HG02840 (cell line): ENCODE data around the gene GIMAP8.
"Not testable (repeated sequence)": the region's sequence is repeated elsewhere in the genome, so short reads cannot be mapped to it uniquely, and the experiment has no call there.

Source experiments
- ATAC-seq: cut with Tn5 transposase; IDR thresholded peaks from one replicate; pipeline ENCODE4 v1.9.1; 2021; ENCODE audit warnings: mild to moderate bottlenecking, moderate library complexity, moderate number of reproducible peaks; ENCODE audit not compliant: unreplicated experiment, low FRiP score

Gene GIMAP8

DNA sequence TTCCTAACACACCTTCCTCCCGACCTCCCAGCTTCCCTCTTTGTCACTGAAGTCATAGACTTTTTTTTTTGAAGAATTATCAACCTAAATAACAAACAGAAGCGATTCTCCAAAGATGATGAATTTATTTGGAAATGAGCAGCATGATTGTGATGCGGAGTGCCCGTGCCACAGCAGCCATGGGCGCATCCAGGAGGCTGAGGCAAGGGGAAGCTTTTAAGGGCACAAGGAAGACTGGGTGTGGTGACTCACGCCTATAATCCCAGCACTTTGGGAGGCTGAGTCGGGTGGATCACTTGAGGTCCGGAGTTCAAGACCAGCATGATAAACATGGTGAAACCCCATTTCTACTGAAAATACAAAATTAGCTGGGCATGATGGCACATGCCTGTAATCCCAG is 16.2 kb upstream of the GIMAP8 start:
- ATAC-seq = no peak

DNA sequence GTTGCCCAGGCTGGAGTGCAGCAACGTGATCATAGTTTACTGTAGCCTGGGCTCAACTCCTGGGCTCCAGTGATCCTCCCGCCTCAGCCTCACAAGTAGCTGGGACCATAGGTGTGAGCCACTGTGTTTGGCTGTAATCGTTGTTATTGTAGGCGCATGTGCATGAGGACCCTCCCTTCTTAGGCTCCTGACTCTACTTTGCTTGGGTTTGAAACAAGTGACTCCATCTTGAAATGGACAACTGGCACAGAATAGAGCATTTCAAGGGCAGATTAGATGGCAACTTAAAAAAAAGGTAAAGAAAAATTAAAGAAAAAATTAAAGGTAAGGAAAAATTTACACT is 15.4 kb upstream of the GIMAP8 start:
- no peak for ATAC-seq

DNA sequence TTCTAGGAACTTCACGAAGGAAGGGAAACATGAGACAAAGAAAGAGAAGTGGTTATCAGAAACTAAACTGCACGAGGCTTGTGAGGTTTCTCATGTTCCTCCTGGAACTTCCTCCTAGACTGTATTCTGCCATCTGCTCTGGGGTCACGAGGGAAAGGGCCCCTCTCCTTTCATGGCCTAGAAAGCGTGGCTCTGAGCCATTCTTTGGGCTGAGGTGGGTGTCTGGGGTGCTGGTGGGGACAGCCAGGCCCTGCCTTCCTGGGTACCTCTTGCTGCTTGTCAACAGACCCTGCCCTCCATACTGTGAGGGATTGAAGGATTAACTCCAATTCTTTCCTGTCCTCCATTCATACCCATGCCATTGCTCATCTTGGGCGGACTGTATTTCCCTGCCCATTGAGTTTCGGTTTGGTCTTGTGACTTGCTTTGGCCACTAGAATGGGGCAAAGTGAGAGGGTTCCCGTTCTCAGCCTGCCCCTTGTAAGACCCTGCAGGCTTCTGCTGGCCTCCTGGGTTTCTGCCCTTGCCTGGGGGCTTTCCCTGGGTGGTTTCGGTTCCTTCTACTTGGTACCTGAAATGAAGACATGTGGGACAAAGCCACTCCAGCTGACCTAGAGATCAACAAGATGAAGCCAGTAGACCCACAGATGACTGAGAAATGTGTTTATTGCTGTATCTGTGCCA is 14.9 kb upstream of the GIMAP8 start:
- ATAC-seq = peak; percentile 94

DNA sequence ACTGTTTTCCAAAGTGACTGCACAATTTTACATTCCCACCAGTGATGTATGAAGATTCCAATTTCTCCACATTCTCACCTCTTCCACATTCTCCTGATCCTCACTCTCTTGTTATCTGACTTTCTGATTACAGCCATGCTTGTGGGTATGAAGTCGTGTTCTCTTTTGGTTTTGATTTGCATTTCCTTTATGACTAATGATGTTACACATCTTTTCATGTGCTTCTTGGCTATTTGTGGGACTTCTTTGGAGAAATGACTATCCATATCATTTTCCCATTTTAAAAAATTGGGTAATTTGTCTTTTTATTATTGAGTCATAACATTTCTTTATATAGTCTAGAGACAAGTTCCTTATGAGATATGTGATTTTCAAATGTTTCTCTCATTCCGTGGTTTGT is 10.5 kb upstream of the GIMAP8 start:
- ATAC-seq = no peak

DNA sequence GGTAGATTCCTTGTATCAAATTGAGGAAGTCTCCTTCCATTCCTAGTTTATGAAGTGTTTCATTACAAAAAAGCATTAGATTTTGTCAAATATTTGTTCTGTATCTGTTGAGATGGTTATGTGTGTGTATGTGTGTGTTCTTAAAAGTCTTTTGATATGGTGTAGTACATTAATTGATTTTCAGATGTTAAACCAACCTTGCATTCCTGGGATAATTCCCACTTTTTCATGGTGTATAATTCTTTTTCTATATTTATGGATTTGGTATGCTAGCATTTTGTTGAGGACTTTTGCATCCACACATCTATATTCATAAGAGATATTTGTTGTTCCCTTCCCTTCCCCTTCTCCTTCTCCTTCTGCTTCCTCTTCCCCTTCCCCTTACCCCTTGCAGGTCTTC is 8.9 kb upstream of the GIMAP8 start:
- no peak for ATAC-seq

DNA sequence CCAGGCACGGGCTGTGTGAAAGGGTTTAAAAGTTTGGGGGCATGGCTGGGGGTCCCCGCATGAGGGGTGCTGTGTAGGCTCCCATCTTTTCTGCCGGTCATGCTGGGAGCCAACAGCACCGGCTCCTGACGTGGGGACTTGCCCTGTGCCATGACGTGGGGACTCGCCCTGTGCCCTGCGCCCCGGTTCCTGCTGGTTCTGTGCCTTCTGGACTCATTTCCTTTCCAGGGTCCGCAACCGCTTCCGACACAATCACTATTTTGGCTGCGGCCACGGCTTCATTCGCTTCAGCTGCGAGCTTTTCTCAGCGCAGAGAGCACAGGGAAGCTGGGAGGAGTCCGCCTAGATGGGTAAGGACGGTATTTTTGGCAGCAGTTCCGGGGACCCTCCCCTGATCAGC is 7.6 kb upstream of the GIMAP8 start:
- no peak for ATAC-seq

DNA sequence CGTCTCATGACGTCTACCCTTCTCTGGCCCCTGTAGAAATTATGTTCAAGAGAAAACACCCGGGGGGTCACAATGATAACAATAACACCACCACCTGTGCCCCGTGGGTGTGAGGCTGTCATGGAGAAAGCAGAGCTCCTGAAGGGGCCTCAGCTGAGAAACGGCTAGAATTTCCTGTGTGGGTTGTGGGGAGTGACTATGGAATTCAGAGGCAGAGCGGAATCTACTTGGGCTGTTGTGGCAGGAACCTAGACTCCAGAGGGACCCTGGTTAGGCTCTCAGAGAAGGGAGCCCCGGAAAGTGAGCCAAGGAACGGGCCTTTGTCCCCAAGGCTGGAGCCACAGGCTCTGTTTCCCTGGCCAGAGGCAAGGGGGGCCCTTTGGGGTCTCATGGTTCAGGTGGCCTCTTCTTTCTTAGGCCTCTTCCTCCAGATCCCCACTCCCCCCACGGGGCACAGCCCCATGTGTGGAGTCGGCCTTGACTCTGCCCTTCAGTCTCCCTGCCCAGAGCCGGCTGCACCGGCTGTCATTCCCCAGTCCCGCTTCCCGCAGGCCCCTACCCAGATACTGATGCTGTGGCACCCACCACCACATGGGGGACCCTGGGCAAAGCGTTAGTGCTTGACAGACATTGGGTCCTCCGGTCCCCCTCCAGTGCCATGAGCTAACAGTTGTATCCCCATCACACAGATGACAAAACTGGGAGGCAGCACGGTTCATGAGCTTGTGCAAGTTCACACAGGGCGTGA is 6.5 kb upstream of the GIMAP8 start:
- no peak for ATAC-seq

DNA sequence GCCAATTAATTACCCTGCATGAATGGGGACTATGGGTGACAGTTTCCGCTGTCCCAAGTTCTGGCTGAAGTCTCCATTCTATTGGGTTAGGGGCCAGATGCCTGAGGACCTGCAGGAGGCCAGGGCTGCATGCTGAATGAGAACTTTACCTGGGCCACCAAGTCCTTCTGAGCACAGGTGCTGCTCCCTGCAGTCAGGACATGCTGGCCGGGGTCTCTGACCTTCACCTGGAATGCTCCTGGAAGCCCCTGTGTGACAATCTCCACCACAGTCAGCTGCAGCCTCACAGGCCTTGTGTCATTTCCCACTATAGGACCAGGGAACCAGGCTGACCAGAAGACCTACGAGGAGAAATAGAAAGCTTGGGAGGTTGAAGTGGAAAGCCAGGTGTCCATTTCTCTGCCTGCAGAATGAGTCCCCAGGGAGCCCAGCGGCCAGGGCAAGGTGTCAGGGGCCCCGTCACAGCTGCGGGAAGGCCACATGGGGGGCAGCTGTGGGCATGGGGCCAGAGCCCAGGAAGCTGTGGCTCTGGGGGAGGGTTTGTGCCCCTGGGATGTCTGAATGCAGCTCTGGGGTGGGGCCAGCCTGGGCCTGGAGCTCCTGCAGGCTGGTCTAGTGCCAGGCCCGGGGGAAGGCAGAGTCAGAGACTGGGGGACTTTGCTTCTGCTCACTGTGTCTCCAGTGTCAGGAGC is 5.6 kb upstream of the GIMAP8 start:
- no peak for ATAC-seq

DNA sequence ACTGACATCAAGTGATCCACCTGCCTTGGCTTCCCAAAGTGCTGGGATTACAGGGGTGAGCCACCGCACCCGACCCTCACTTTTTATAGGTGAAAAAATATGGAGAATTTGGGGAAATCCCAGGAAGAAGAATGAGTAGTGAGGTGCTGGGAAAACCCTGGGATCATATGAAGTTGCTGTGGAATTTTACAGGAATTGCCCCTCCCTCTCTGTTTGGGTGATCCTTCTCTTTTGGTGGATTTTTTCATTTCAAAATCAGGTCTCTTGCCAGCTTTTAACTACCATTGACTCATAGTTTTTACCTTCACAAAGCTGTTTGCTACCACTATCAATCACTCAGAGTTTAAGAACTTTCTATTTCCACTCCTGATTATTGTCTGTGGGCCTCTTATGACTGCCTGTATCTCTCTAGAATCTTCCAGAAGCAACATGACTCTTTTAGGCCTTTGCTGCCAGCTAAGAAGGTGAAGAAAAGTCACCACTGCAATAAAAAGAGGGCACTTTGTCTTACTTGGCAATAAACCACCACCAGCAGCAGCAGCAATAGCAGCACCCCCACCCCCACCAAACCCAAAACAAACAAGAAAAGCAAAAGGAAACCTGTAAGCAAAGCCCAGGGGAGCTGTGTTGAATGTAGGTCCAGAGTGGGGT is 4.0 kb upstream of the GIMAP8 start:
- ATAC-seq = no peak

DNA sequence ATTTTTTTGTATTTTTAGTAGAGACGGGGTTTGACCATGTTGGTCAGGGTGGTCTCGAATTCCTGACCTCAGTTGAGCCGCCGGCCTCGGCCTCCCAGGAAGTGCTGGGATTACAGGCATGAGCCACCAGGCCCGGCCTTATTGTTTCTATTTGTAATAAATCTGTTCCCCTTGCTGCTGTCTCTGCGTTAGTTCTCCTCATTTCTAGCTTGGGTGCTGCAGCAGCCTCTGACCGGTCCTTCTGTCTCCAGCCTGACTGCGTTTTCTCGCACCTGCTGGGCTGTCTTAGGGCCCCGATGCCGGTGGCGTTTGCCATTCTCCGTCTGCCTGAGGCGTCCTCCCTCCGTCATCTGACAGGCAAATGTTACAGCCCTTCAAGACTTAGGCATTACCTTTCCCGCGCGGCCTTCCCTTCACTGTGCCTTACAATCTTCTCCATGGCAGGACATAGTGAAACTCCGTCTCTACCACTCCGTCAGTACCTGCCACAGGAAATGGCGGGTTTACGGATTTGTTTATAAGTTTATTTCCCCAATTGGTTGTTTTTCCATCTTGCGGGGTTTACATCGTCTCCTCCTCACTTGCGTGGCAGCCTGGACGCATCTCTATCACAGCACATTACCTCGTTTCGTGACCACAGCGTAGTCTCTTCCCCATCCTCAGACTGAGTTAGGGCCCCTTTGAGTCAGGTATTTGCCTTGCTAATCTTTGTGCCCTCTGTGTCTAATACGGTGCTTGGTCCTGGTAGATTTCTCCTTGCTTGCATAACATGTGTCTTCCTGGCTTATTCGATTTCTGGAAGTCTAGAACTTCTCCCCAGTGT is 2.3 kb upstream of the GIMAP8 start:
- ATAC-seq = peak; percentile 17

DNA sequence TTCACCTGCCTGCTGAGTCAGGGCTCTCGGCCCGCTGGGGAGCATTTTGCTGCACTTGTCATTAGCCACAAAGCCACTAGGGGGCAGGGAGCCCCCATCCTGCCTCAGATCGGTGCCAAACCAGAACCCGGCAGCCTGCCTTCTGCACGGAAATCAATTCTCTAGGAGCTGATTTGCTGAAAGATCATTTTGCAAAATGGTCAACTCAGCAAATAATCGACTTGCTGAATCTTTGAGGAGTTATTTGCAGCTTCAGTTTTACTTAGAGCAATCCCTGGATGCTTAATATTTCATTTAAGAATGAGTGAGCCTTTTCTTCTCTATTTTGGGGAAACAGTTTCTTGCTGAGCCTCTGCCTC is 1.7 kb upstream of the GIMAP8 start:
- peak; percentile 64 for ATAC-seq

DNA sequence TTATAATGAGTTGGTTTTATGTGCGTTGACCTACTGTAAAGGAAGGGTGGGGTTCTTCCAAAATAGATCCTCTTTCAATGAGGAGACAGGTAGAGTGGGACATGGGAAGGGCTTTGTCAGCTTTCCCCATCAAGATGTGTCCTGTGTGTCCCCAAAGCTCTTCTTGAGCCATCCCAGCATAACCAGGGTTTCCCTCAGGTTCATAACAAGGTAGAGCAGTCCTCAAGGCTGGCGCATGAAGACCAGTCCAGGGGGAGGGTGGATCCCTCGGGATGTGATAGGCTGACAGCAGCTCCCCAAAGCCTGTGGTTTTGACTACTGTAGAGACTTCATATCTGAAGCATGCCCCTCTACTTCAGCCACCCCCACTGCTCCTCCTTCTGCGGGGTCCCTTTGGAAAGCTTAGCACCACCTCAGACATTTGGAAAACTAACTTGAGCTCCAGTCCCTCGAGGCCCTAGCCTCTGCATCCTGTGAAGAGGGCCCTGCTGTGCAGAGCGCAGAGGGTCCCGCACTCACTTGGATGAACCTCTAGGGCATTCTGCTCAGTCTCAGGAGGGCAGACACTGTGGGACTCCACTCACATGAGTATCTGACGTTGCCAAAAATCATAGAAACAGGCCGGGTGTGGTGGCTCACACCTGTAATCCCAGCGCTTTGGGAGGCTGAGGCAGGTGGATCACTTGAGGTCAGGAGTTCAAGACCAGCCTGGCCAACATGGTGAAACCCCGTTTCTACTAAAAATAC is 1.1 kb upstream of the GIMAP8 start:
- ATAC-seq = no peak

DNA sequence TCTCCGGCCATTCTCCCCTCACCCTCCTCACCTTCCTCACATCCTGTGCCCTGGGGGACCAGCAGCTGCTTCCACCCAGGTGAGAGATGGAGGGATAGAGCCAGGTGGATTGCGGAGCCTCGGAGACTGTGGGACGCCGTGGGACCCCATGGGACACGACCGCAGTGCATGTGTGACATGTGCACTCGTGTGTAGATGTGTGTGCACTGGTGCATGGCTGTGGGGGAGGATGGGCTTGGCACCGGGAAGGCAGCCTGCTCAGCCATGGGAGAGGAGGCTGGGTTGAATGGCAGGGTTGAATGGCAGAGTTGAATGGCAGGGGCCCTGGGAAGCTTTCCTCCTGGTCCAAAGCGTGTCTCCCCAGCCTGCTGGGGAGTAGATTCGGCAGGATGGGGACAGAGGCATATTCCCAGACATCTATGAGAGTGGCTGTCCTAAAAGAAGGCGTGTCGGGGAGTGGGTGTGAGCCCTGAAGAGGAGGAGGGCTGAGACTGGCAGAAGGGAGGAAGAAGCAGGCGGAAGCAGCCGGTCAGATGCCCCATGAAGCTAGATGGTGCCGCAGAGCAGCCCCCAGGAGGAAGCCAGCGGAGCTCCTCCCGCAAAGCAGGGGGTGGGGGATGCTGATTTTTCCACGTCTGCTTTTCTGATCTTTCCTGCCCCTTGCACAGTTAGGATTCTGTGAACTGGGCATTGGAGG is 815 bp downstream of the GIMAP8 start:
- ATAC-seq = no peak

DNA sequence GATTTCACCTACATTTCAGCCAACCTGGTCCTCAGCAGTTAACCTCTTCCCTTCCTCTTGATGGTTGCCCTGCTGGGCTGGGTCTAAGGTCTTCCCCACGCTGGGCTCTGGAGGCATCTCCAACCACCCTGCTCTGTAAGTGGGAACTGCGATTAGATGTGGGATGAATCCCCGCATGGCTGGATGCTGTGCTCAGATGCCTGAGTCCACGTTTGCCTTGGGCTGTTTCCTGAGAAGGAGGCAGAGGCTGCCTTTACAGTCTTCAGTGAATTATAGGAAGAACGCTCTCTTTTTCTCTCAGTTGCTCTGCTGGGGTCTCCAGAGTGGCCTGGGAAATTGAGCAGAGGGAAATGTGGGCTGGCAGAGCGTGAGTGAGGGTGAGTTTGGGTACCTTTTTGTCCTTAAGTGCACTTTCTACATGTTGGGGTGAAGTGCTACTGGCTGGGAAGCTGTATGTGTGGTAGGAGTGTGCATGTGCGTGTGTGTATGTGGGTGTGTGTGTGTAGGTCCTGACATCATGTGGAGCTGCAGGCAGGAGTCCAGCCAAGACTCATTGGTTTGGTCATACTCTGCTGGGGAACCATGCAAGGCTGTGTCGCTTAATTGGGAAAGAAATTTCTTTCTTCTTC is 1.5 kb downstream of the GIMAP8 start:
- ATAC-seq = no peak

DNA sequence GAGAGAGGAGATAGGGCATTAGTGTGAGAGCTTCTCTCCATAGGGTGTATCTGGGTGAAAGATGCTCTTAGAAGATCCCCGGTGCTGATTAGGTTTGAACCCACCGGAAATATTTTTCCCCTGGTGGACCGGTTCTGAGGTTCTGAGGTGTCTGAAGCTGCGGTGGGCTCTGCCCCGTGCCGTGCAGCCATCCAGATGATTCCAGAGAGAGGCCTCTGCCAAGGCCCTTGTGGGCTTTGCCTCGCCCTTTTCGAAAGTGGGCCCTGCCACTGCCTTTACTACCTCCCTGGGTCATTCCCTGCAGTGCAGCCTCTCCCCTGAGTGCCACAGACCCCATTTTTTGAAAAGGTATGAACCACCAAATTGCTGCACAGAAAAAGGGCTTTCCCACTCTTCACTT is 2.8 kb downstream of the GIMAP8 start:
- ATAC-seq = no peak

DNA sequence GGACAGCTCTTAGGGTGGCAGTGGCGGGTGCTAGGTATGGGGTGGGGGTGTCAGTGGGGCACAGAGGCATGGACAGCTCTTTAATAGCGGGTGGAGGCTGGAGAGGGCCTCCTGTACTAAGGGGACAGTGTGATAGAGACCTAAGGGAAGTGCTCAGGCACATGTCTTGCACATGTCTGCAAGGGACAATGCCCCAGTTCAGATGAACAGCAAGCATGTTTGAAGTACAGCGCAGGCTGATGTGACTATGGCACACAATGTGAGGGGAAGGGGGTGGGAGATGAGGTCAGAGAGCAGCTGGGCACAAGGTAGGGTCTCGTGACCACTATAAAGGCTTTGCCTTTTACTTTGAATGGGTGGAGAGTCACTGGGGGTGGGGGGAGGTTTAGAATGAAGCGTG is 3.5 kb downstream of the GIMAP8 start:
- ATAC-seq = no peak

DNA sequence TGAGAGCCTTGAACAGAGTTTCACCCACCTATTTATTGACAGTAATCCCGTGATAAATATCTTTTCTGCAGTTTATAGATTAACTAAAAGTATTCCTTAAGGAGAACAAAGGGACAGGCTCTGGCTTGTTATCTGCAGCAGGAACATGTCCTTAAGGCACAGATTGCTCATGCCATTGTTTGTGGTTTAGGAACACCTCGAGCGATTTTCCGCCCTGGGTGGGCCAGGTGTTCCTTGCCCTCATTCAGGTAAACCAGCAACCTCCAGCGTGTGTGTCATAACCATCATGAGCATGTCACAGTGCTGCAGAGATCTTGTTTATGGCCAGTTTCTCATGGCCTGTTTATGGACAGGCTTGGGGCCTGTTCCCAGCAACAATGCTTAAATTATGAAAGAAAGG is 6.6 kb downstream of the GIMAP8 start:
- ATAC-seq = not testable (repeated sequence)

DNA sequence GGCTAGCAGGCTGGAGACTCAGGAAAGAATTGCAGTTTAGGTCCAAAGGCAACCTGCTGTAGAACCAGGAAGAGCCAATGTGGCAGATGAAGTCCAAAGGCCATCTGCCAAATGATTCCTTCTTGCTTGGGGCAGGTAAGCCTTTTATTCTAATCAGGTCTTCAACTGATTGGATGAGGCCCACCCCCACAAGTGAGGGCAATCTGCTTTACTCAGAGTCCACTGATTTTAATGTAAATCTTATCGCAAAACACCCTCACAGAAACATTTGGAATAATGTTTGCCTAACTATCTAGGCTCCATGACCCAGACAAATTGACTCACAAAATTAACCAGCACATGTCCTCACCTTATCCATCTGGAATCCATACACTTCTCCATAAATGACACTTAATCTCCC is 7.8 kb downstream of the GIMAP8 start:
- ATAC-seq = no peak

DNA sequence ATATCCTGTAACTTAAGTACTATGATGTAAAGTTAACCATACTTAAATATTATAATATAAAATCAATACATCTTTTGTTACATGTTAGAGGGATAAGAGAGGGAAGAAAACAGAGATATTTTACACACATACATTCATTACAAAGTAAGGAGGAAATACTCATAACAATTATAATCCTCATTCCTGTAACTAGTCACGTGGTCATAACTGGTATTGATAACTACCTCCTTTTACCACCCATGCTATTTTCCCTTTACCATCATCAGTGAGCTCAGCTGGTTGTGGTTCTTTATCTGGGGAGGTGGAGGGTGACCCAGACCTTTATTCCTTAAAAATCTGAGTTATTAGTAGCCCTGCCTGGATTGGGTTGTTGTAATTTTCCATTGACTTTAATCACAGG is 8.3 kb downstream of the GIMAP8 start:
- ATAC-seq = no peak
